ENCODE data around the gene RLF.

Gene RLF

GRCh38 chr1:40132383-40133311 is 28.5 kb upstream of the RLF start:
- H3K9me3 ChIP-seq, result no peaks in the 10 kb centered on the region
- DNase-seq, result no peak
- no peaks in the 10 kb centered on the region for H3K4me1 ChIP-seq
- TF ChIP-seq, protein P1, sequence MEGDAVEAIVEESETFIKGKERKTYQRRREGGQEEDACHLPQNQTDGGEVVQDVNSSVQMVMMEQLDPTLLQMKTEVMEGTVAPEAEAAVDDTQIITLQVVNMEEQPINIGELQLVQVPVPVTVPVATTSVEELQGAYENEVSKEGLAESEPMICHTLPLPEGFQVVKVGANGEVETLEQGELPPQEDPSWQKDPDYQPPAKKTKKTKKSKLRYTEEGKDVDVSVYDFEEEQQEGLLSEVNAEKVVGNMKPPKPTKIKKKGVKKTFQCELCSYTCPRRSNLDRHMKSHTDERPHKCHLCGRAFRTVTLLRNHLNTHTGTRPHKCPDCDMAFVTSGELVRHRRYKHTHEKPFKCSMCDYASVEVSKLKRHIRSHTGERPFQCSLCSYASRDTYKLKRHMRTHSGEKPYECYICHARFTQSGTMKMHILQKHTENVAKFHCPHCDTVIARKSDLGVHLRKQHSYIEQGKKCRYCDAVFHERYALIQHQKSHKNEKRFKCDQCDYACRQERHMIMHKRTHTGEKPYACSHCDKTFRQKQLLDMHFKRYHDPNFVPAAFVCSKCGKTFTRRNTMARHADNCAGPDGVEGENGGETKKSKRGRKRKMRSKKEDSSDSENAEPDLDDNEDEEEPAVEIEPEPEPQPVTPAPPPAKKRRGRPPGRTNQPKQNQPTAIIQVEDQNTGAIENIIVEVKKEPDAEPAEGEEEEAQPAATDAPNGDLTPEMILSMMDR (IDR thresholded peaks at IDR 0.05; ENCODE audit: low read depth, low read length), result no peak
- no peaks in the 10 kb centered on the region for H3K36me3 ChIP-seq
- no peaks in the 10 kb centered on the region for H3K27me3 ChIP-seq
- no peak overlapping the region for H3K4me3 ChIP-seq (ENCODE audit: low read depth, low read length)

GRCh38 chr1:40133312-40133665 is 27.9 kb upstream of the RLF start:
- H3K27me3 ChIP-seq, result no peaks in the 10 kb centered on the region
- H3K4me1 ChIP-seq, result no peaks in the 10 kb centered on the region
- H3K9me3 ChIP-seq, result no peaks in the 10 kb centered on the region
- no peak overlapping the region for H3K4me3 ChIP-seq (ENCODE audit: low read depth, low read length)
- TF ChIP-seq, protein P1 (IDR thresholded peaks at IDR 0.05; ENCODE audit: low read depth, low read length), result no peak
- H3K36me3 ChIP-seq, result no peaks in the 10 kb centered on the region
- DNase-seq, result no peak

DNA sequence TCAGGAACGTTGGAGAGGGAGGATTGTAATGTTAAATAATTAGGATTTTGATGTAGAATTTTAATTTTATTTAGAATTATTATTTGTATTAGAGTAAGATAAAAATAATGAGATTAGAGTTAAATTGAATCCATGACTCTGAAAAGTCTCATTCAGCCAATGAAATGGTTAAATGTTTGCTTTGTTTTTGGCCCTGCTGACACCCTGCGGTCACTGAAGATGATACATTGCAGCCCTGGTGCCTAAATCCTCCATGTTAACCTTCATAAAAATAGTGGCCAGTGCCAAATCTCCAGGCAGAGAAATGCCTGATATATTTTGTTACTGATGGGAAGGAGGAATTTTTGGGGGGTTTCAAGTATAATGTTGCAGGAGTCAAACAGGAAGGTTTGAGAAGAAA is 27.3 kb upstream of the RLF start:
- H3K4me3 ChIP-seq (ENCODE audit: low read depth, low read length), result no peak overlapping the region
- TF ChIP-seq, protein P1 (IDR thresholded peaks at IDR 0.05; ENCODE audit: low read depth, low read length), result no peak
- DNase-seq, result no peak

DNA sequence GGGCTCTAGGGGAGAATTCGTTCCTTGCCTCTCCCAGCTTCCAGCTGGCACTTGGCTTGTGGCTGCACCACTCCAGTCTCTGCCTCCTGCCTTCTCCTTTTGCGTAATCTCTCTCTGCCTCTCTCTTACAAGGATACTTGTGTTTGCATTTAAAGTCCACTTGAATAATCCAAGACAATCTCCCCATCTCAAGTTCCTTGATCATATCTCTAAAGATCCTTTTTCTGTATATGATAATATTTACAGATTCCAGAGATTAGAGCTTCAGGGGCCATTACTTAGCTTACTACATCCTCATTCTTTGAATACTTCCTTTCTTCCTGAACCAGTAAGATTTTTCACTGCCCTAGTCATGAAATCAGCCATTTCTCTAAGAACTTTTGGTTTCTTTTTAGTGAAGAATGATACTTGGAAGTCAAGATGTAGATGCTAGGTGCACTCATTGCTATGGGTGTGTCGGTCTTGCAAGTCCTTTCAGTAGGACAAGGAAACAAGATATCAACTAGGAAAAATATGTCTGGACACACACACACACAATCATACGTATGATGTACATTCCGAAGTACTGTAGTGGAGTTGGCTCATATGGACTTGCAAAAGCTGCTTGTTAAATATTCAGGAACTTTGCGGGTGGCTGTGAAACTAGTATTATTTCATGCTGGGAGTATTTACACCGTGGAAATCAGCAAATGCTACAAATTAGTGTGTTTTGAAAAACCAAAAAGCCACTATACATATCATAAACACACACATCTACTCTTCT is 20.8 kb upstream of the RLF start:
- peaks cover 7% of the 10 kb centered on the region; the same call in 1 of the 2 replicates for H3K27me3 ChIP-seq
- no peak for DNase-seq
- H3K4me1 ChIP-seq, result no peaks in the 10 kb centered on the region
- no peaks in the 10 kb centered on the region for H3K9me3 ChIP-seq
- H3K36me3 ChIP-seq, result no peaks in the 10 kb centered on the region
- H3K4me3 ChIP-seq (ENCODE audit: low read depth, low read length), result no peak overlapping the region
- TF ChIP-seq, protein P1 (IDR thresholded peaks at IDR 0.05; ENCODE audit: low read depth, low read length), result no peak

More for the DNA sequence above, 27.3 kb upstream of the RLF start:
- H3K27me3 ChIP-seq, result no peaks in the 10 kb centered on the region
- no peaks in the 10 kb centered on the region for H3K9me3 ChIP-seq
- no peaks in the 10 kb centered on the region for H3K4me1 ChIP-seq
- H3K36me3 ChIP-seq, result no peaks in the 10 kb centered on the region

DNA sequence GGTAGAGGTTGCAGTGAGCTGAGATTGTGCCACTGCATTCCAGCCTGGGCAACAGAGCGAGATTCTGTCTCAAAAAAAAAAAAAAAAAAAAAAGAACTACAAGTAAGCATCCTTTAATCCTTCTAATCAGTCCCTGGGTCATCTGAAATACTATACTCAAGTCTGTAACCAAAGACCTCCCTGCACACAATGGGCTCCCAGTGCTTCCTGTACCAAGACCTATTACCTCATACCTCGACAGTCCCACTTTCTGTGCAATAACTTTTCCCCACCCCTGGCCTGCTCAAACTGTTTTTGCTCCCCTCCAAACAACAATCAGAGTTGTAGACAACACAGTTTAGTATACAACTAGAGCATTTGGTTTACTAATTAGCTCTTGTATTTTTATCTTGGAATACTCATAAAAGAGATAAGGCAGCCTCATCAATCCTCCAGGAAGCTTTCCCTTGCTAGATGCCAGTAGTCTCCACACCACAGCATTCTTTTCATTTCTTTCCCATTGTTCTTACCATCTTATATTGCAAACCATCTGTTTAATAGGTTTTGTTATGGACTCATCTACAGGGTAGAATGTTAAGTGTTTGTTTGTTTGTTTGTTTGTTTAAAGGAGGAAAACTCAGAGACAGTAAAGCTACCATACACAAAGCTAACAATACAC is 19.2 kb upstream of the RLF start:
- no peak overlapping the region for H3K4me3 ChIP-seq (ENCODE audit: low read depth, low read length)
- H3K36me3 ChIP-seq, result no peaks in the 10 kb centered on the region
- H3K4me1 ChIP-seq, result no peaks in the 10 kb centered on the region
- no peaks in the 10 kb centered on the region for H3K9me3 ChIP-seq
- TF ChIP-seq, protein P1 (IDR thresholded peaks at IDR 0.05; ENCODE audit: low read depth, low read length), result no peak
- no peak for DNase-seq
- peaks cover 8% of the 10 kb centered on the region; the same call in 1 of the 2 replicates for H3K27me3 ChIP-seq

Data from BE2C (cell line).